SHP77 (cell line): ENCODE results near the gene EME1.
A peak's percentile ranks its signal among the peaks of the same experiment; 100 is the strongest.
"Not testable (repeated sequence)": the region's sequence is repeated elsewhere in the genome, so short reads cannot be mapped to it uniquely, and the experiment has no call there.

Experiments
- DNase-seq, 2 experiments: peaks; one replicate each; lab custom pipeline; 2025; lab: John Stamatoyannopoulos, UW

EME1 gene

DNA sequence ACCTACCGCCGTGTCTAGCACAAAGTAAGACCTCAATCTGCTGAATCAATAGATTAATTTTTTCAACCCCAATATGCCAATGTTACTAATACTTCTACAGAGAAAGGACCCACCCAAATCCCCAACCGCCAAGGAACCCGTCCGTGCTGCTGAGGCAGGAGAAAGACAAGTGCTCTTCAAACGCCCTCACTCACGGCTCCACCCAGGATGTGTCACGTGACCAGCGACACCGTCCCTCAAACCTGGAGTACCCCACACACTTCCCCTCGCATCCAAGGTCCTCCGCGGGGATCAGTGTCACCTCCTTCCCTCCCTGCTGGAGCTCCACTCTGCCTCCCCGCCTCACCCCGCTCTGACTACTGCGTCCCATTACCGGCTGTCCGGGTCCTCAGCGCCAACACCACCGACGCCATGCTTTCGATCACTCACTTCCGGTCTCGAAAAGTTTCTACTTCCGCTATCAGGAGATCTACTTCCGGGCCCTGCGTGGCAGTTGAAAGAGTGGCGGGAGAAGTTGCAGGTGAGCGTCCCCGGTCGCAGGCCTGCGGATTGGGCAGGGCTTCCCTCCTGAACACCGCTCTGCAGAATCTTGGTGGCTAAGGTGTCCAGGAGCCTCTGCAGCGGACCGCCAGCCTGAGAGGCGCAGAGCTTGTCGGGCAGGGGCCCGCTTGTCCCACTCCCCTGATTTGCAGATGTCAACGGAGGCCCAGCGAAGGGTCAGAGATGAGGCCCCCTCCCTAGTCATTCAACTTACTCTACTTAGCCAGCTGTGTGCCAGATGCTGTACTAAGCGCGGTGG lies at the start of gene EME1, which contains the start of gene MRPL27:
TSS of gene EME1 (plus strand) at position 472 of the 799 bp plus-strand sequence. CDS start 1,980 bp downstream, outside the sequence.
TSS of gene MRPL27 (minus strand) at position 427 of the 799 bp plus-strand sequence. CDS start at position 413, 14 bp downstream.
- peak; percentile 92 to 94 for DNase-seq

DNA sequence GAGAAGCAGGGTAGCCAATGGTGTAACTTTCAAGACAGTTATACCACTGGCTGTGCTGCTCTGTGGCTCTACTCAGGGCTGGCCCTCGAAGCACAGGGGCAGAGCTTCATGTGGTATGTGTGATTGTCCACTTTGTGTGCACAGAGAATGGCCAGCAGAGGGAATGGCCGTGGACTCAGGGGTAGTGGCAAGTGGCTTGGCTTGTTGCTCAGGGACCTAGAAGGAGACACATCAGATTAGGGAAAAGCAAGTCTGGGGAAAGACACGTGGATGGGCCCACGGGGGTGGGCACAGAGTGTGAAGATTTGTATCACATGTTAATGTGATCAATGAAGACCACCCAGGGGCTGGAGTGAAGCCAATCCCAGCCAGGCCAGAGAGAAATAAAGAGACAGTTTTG lies 47.1 kb upstream of the EME1 start:
- no peak for DNase-seq

DNA sequence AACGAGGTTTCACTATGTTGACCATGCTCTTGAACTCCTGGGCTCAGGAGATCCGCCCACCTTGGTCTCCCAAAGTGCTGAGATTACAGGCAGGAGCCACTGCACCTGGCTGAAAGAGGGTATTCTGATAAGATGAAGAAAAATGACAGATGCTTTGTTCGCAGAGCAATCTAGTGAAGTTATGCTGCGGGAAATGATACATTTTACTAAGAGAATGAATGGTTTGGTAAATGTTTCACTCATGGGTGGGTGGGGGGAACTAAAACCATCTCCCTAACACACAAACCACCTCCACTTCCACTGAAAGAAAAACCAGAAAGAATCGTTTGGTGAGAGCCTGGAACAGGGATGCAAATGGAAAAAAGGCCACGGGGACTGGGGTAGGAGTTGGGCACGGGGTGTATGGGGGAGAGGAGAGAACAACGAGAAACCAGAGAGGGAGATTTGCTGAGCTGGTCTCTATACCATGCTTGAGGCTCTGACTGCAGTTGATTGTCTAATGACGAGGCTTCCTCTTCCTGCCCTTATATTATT lies 46.1 kb upstream of the EME1 start:
- DNase-seq = no peak

DNA sequence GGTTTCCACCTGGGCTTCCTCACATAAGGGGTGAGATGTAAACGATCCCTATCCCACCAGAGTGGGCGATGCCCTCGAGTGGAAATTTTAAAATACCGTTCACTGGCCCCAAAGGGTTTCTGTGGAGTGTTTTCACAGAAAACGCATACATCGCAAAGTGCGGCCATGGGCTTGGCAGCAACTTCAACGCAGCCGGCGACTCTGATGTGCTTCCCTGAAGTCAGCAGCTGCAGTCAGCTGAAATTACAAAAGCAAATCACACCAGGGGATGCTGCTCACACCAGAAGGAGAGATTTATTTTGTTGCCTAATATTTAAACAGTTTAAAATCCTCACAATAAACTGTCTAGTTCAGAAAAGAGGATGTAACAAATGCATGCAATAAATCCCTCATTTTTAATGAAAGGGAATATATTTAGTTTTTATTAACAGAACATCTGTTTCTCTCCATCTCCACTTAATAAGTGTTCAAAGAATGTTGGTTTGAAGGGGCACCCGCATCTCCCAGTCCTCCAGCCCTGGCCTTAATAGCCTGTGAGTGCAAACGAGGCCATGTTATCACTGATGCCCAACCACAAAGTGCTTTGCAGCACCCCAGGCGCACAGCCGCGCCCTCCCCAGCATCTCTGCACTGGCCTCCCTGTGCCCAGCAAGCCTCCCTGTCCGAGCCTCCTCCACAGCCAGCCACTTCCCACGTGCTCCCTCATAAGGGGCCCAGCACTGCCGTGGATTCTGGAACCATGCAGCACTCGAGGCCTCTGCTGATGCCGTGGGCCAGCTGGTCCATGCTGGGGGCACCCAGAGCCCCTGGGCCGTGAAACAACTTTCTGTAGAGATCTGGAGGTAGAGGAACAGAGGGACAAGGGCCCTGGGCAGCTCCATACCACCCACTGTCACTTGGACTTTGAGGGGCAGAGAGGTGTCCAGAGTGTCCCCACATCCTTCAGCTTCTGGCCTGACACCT lies 44.4 kb upstream of the EME1 start:
- no peak for DNase-seq

DNA sequence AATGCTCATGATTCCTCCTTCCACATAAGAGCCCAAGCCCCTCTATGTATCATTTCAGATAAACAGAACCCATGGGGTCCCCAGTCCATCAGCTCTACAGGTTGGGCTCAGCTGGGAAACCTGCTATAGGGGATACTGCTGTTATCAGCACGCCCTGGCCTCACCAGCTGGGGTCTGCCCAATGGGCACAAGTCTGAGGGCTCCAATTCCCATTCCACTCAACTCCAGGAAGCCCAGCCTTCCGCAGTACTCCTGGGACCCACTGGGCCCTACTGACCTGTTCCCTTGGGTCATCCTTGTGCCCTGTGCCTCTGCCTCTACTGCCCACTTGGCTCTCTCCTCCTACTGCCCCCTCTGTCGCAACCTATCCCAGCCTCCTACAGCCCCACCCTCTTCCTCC lies 43.3 kb upstream of the EME1 start:
- DNase-seq = no peak

DNA sequence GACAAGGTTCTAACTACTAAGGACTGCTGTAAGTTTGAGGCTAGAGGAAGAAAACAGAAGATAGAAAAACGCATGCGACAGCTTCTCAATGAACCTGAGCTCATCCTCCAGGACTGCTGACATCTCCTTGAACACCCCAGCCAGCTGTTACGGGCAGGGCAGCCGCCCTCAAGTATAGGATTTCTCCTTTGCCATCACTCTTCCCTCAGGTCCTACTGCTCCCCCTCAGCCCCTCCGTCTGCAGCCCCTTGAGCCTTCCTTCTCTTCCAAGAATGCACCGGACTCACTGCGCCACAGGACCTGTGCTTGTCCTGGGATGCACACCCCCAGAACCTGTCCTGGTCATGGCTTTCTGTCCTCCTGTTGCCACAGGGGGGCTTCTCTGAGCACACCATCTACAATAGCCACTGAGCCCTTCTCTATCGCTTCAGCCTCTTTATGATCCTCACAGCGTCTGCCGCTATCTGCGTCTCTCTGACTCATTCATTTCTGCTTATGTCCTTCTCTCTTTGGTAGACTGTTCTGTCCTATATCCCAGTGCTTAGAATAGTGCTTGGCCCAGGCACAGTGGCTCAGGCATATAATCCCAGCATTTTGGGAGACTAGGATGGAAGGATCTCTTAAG lies 42.8 kb upstream of the EME1 start:
- DNase-seq = no peak

DNA sequence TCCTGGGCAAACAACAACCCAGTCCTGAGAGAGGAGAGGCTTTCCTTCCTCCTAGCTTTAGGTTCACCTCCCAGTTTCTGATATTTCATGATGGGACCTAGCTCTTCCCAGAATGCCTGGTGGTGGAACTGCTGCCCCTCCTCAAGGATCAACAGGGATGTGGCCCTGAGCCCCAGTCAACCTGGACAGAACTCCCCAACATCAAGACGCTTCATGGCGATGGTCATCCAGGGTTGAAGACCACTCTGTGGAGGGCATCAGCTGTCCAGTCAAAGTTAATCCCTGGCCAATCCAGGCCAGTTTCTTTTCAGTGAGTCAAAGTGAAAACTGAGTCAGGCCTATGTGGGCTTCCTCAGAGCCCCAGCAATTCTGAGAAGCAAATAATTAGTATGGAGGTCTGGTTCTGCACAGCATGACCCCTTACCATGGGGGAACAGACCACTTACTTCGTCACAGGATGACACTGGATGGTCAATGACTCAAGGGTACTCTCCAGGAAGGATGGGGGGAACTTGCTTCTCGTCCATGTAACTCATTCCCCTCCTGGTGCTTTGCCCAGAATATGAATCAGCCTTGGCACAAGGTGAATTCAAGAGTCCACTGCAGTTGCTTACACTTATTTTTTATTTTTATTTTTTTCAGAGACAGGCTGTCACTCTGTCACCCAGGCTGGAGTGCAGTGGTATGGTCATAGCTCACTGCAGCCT lies 41.8 kb upstream of the EME1 start:
- DNase-seq = no peak

DNA sequence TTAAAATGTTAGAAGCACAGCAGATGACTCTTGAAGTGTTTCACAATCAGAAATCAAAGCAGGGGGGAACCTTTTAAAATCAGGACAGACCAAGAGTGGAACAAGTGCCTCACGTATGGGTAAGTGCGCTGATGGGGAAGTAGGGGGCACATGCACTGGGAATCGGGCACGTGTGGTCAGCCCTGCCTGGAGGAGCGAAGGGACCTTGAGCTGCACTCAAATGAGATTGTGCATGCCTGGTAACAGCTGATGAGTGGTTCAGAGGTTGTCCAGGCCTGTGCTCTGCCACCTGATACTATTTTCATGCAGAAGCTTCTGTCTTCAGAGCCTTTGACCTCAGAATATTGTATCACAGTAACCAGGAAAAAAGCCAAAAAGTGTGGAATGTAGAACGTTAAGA lies 40.8 kb upstream of the EME1 start:
- DNase-seq = no peak

DNA sequence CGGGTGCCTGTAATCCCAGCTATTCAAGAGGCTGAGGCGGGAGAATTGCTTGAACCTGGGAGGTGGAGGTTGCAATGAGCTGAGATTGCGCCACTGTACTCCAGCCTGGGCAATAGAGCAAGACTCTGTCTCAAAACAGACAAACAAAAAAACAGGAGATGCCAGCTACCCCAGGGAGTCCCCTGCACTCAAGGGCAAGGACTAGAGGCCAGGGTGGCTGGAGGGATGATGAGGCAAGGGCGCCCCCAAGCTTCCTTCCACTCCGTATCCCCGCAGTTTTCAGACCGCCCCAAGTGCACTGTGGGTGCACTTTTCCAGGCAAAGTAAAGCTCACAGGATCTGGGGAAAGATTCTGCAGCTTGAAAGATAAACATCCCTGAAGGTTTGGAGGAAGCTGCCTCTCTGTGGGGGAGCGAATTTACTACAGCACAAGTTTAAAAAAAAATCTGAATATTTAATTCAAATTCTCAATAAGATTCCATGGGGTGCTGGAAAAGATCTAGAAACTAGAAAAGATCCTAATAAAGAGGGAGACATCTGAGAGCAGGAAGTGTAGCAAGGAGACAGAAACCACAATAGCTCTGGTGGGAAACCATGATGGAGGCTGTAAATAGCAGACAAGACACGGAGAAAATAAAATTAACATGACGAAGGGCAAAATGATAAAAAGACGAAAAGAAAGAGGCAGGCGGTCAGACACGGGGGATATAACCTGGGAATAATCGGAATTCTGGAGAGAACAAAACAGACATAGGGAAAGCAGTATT lies 39.6 kb upstream of the EME1 start:
- DNase-seq = not testable (repeated sequence)

DNA sequence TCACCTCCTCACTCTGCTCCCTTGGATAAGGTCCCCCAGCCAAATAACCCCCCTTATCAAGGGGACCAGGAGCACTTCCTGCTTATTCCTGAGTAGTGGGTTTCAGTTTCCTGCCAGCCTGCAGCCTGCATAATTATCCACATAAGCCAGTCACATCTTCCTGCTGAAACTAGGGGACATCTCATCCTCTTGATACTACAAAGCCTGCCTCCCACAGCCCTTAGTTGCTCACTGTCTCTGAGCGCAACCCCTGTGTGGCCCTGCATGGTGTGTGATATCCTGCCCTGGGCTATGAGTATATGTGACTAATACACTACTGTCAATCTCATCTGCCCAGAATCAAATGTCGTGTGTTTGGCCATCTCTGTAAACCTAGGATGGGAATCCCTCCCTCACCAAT lies 35.1 kb upstream of the EME1 start:
- no peak for DNase-seq

- no peak for DNase-seq
Observed at GRCh38 chr17:50338645-50339044, 34.4 kb upstream of the EME1 start.

GRCh38 chr17:50339381-50339780 lies 33.6 kb upstream of the EME1 start:
- no peak for DNase-seq

DNA sequence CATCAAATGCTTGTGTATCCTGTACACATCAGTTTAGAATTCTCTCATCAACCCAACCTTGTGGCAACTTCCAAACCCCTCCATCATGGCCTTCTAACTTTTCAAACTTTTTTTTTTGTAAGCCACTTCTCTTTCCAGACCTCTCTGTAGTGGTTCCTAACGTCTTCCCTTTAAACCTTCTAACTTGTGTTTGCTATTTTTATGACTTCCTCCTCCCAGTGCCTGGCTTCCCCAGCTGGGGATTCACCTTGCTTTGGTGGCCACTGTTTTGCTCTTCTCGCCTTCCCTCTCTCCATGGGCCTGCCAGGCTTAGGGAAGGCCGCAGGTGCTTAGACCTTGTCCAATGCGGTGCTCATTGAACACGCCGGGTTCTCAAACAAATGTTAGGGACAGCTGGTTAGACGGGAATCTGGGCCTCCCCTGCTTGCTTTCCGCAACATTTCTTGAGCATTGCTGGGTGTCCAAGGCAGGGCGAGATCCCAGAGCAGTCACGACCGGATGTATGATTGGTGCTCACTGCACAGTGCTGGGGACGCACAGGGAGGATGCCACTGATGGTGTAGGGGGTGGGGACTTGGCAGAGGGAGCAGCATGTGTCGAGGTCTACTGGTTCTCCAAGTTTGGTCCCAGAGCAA lies 28.2 kb upstream of the EME1 start:
- DNase-seq = peak in 1 of 2 experiments; percentile 15

- DNase-seq = peak; percentile 73 to 81
Observed at GRCh38 chr17:50345432-50346312, 27.4 kb upstream of the EME1 start, which contains the start of gene XYLT2. Gene XYLT2, plus strand, starts transcription at chr17:50346126. Its CDS starts 15 bp downstream, at chr17:50346141.

DNA sequence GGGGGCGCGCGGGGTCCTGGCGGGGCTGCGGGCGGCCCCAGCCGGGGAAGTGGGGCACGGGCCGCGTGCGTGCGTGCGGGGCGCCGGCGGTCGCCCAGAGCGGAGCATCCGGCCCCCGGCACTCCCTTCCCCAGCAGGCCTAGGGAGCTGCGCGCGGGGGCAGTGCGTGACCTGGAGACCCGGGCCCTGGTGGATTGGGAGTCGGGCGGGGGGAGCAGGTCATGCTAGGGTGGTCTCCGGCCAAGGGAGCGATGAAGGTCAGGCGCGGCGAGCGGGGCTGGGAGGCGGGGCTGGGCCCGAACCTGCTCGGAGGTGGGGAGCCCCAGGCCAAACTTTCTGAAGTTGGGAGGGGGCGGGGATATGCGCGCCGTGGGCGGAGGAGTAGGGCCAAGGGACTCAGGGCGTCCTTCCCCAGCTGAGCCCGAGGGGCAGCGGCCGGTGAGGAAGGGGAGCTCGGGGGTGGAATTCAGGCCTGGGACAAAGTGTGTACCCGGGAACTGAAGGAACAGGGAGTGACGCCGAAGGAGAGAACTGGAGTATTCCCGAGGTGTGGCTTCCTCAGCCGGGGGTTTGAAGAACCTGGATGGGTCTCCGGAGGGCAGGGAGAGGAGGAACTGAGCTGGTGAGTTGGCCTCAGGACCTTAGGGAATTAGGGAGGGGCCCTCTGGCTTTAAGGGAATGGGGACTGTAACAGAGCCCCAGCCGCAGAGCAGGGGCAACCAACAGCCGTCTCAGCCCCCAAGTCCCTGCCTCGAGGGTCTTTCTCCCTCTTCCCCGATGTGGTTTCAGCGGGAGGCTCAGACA lies 26.5 kb upstream of the EME1 start:
- DNase-seq = peak in 1 of 2 experiments; percentile 44

- DNase-seq = no peak
Observed at GRCh38 chr17:50347117-50347893, 25.7 kb upstream of the EME1 start.

GRCh38 chr17:50347894-50348291 lies 25.1 kb upstream of the EME1 start:
- DNase-seq = no peak
